Fibroblast of gingiva (primary cell): ENCODE measurements around the gene TRIM67.
"Not testable (repeated sequence)": the region's sequence is repeated elsewhere in the genome, so short reads cannot be mapped to it uniquely, and the experiment has no call there.

ENCODE experiments used
- DNase-seq: peaks from one replicate; pipeline ENCODE4 v3.0.0-alpha.2; 2011; ENCODE audit warnings: low read depth

TRIM67 gene

GRCh38 chr1:231161667-231162296 is at the start of gene TRIM67:
TRIM67 (plus strand) TSS chr1:231162058; CDS start chr1:231162970, 912 bp downstream.
- no peak for DNase-seq

DNA sequence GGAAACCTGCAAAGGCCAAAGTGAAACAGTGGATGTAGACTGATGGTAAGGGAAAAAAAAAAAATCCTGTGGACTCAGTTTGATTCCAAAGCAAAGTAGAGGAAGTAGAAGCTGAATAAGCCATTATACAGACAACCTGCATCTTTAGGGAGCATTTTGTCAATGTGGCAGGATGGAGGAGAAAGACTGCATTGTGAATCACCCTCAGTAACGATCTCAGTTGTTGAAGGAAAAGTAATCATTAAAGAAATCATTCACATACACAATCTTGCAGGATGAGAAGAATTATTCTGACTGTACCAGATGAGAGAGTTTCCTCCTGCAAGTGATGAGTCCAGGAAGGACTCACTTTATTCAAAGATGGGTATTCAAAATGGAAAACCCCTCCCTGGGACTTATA is 45.1 kb upstream of the TRIM67 start:
- no peak for DNase-seq

DNA sequence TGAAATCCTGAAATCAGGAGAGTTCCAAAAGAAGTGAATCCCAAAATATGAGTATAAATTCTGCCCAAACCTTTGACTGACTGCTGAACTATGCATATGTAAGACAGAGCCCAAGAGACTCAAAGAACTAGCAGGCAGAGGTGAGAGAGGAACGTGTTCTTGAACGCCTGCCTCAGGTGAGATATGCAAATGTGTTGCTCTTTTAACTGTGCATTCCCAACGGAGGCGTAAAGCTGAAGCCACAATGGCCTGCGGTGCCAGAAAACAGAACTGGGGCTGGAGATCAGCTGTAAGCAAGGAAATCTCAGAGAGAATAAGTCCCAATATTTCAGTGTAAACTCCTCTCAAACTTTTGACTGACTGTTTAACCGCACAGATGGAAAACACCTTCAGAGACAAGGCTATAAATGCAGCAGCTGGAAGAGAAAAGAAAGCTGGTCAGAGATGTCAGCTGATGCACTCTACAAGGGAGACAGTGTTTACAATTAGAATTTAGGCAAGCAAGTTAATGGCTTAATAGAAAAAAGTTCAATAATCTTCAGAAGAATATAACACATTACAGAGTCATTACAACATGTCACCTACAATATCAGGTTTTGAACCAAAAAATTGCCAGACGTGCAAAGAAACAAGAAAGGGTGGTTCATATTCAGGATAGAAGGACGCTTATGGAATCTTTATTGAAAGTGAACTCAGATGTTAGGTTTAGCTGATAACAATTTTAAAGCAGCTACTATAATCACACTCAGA is 43.0 kb upstream of the TRIM67 start:
- DNase-seq: no peak

- DNase-seq: no peak
Observed at GRCh38 chr1:231121533-231121932, 40.3 kb upstream of the TRIM67 start.

DNA sequence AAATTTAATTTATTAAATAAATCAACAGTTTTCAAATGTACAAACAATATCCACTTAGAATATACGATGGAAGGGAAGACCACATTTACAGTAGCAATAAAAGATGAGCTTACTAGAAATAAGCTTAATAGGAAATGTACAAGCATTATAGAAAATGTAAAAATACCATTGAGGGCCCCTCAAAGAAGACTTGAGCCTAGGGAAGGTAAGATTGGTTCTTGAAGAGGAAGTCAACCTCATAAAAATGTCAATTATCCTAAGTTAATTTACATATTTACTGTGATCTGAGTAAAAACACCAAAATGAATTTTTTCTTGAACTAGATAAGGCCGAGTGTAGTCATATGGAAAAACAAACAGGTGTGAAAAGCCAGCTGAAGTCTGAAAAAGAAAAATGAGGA is 39.7 kb upstream of the TRIM67 start:
- no peak for DNase-seq

- no peak for DNase-seq
Observed at GRCh38 chr1:231124746-231125145, 37.1 kb upstream of the TRIM67 start.

DNA sequence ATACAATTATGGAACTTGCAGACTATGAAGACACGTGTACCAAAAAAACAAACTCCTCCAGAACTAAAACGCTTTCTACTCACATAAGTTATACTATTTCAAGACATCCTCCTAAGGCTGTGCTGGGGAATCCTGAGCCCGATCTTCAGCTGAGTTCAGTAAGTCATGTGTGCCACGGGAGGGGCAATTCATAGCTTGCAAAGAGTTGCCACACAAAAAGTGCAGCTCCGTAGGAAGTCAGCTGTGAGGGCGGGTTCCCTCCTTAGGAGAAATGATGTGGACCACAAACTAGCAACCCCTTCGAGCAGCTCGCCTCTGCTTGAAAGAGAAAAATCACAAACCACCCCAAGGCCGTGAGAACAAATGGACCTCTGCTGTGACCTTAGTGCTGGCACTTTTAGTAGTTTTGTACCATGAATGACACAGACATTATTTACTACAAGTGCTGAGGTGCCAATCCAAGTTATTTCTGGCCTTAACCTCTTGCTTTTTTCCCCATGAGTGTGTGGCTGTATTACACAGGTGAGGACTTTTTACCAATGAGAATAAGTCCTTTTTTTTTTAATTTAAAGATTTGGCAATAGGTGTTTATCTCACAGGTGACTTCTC is 35.8 kb upstream of the TRIM67 start:
- DNase-seq: no peak

GRCh38 chr1:231127106-231127505 is 34.8 kb upstream of the TRIM67 start:
- DNase-seq: not testable (repeated sequence)

GRCh38 chr1:231128471-231128870 is 33.4 kb upstream of the TRIM67 start:
- not testable (repeated sequence) for DNase-seq

GRCh38 chr1:231130544-231130943 is 31.3 kb upstream of the TRIM67 start:
- DNase-seq: no peak

DNA sequence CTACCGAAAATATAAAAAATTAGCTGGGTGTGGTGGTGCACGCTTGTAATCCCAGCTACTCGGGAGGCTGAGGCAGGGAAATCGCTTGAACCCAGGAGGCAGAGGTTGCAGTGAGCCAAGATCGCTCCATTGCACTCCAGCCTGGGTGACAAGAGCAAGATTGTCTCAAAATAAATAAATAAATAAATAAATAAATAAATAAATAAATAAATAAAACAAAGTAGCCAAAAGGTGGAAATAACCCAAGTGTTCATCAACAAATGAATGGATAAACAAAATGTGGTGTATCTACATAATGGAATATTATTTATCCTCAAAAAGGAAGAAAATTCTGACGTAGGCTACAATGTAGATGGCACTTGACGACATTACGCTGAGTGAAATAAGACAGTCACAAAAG is 29.3 kb upstream of the TRIM67 start:
- DNase-seq: not testable (repeated sequence)

GRCh38 chr1:231134624-231135023 is 27.2 kb upstream of the TRIM67 start:
- no peak for DNase-seq

- DNase-seq: peak; percentile 10
Observed at GRCh38 chr1:231138236-231138635, 23.6 kb upstream of the TRIM67 start.

DNA sequence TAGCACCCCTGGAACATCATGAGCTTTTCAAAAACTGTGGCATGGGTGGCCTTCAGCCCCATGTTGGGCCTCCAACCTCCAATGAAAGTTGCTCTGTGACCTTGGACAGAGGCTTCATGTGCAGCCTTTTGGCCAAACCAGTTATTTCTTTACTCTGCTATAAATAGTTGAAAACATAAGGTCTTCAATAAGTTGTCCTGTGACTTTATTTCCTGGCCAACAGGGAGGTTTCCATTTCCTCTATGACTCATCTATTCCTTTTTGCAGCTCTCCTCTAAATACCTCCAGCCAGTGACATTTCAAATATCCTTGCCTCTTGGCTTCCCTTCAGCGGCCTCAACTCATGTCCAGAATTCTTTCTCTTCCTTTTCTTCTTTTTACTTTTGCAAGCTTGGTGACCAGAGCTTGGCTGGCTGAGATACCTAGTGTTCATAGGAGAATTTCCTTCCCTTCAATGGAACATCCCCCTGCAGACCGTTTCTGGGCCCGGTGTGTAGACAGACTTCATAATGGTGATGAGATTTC is 22.7 kb upstream of the TRIM67 start:
- peak; percentile 81 for DNase-seq

DNA sequence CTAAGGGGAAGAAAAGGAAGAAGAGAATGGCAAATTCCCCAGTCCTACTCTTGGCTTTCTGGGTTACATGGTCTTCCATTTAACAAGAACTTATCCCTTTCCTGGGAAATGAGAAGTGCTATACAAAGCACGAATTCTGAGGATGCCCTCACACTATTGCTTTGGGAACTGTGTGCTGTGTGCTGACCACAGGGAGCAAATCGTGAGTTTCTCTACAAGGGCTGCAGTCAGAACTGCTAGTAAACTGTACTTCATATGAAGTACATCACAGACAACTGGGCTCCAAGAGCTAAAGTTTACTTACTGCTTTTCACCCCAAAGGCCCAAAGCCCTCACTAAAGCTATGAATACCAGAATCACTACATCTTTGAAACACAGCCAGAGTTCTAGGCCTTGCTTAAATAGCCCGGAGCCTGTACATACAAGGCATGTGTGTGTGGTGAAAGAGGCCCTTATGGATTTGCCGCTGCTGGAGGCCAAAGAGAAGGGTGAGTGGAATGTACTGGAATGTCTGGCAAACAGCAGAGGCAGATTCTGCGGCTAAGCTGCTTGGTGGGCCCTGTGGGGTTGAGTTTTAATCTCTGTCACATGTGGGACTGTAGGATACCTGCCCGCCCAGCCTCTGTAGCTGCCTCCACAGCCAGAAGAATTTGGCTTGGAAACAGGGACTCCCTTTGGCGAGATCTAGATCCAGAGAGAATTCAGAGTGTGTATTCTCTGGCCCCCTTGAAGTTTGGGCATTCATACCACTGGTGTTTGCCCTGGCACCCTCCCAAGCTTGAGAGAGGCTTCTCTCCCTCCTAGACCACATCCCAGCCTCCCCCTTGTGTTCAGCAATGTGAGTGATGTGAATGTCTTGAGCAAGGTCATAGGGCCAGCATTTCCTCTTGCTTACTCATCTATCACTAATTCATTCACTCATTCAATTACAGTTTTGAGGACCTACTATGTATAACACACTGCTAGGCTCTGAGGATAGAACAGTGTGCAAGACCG is 21.9 kb upstream of the TRIM67 start:
- DNase-seq: peak; percentile 93

GRCh38 chr1:231144416-231145193 is 17.3 kb upstream of the TRIM67 start:
- no peak for DNase-seq

DNA sequence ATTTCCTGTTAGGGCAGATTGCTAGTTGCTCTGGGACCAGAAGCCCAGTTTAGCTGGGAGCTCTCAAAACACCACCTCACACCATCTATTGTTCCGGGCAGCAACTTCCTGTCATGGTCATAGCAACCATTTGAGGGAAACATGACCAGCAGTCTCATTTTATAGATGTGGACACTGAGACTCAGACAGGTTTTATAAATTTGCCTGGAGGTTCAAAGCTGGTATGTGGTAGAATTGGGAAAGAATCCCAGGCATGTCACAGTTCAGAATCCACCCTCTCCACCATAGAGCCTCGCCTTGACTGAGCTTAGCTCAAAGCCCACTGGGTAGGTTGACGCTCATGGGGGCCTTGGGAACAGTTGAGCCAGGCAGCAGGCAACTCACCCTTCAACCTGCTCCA is 14.0 kb upstream of the TRIM67 start:
- no peak for DNase-seq

GRCh38 chr1:231151811-231152210 is 10.0 kb upstream of the TRIM67 start:
- no peak for DNase-seq

DNA sequence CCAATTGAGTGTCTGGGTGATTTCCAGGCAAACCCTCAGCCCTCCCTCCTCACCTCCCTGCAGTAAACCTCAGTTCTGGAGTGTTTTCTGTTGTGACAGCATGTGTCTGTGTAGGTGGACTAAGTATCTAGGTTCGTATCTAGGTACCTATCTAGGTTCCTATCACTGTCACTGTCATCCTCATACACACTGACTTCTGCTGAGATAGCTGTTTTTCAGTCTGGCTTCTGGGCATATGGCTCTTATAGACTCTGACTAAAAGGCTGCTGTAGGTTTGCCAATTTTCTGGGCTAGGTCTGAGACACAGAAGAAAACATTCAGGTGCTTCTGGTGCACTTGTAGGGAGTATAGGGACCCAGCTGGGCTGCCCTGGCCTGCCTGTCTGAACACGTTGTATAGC is 8.1 kb upstream of the TRIM67 start:
- no peak for DNase-seq

DNA sequence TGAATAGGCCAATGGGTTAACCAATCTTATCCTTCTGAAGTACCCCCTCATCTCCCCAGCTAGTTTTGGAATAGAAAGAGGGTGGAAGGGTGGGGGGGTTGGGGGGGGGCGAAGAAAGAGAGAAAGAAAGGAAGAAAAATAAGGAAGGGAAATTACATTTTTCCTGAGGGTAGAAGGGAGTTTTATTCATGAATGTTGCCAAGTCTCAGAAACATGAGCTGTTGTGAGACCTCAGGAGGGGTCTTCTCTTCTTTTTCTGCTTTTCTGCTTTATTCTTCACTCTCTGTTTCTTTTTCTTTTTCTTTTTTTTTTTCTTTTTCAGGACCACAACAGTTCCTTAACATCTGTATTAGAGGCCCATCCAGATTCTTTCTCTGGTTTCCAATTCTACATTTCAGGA is 6.0 kb upstream of the TRIM67 start:
- DNase-seq: no peak

DNA sequence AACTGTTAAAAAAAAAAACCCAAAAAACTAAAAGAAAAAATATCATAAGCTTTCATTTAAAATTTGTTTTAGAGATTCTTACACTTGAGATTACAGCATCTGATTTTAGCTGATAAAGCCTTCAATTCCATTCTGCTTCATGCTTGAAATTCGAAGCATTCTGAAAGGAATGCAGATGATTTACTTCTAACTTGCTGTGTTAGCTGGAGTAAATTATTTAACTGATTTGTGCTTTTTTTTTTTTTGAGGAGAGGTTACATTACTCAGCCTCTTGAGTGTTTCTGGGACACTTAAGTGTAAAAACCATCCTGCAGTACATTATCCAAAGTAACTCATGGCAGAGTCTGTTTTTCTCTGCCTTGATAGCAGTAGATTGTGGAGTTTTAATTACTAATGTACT is 4.5 kb upstream of the TRIM67 start:
- no peak for DNase-seq
